ENCODE data around the gene RSPRY1.

GRCh38 chr16:57278494-57278893 is 92.4 kb downstream of the RSPRY1 start:
- TF ChIP-seq FOXK2 (IDR thresholded peaks at IDR 0.05): no peak
- no peak for TF ChIP-seq NFRKB (IDR thresholded peaks at IDR 0.05)
- no peak for TF ChIP-seq ELF4 (IDR thresholded peaks at IDR 0.05)
- TF ChIP-seq SP1 (IDR thresholded peaks at IDR 0.05): no peak
- no peak for TF ChIP-seq FOXM1 (IDR thresholded peaks at IDR 0.05; ENCODE audit: borderline replicate concordance)
- TF ChIP-seq SUZ12 (IDR thresholded peaks at IDR 0.05): no peak
- no peak for TF ChIP-seq FOXA1 (IDR thresholded peaks at IDR 0.05)
- TF ChIP-seq BHLHE40 (IDR thresholded peaks at IDR 0.05; ENCODE audit: borderline replicate concordance): no peak
